GM12878 (cell line): ENCODE results near the gene FAM53B. TPM values are rescaled to one million over a fixed set of nuclear protein-coding genes. Genes with fewer than 3 reads are reported as not detected.

Source experiments
- ATAC-seq: fragments of 200-7000 bp; cut with Tn5 transposase; 3 replicates; pipeline ENCODE4 v1.9.1; 2020; ENCODE audit warnings: mild to moderate bottlenecking, moderate library complexity
- BruUV-seq: library from RNA; stranded (reverse); fragments of 400-500 nt; replicated peaks from 2 replicates; lab custom pipeline; 2021; lab: Mats Ljungman, UMichigan
- CTCF ChIA-PET: fragments of 300-600 bp; sonication (Branson Sonifier 250); formaldehyde crosslinking; extraction: SDS; loops from one replicate; lab custom pipeline; 2021; ENCODE audit warnings: inconsistent platforms; lab: Yijun Ruan, JAX
- POLR2A ChIA-PET: fragments of 350-600 bp; formaldehyde crosslinking; extraction: SDS; loops from one replicate; lab custom pipeline; 2021; ENCODE audit warnings: inconsistent platforms; lab: Charles Lee
- RAD21 ChIA-PET: fragments of 300-600 bp; sonication (Branson Sonifier 250); formaldehyde crosslinking; loops from one replicate; lab custom pipeline; 2023; ENCODE audit warnings: antibody characterized with exemption; ENCODE audit not compliant: unreplicated experiment; lab: Charles Lee
- SMC1A ChIA-PET: fragments of 300-600 bp; sonication (Branson Sonifier 250); formaldehyde crosslinking; loops from one replicate; lab custom pipeline; 2023; ENCODE audit not compliant: unreplicated experiment, uncharacterized antibody; lab: Charles Lee
- DNase-seq: peaks from one replicate; pipeline ENCODE4 v3.0.0-alpha.2; 2011; ENCODE audit warnings: low read depth, low spot score
- FAIRE-seq: peaks from 3 replicates; lab custom pipeline; 2011; peaks lifted over from hg19 to GRCh38; lab: Jason Lieb, UNC
- H2AFZ ChIP-seq: 2 replicates; pipeline ENCODE4 v1.6.0; 2011; ENCODE audit warnings: low read depth, low read length, control low read depth; ENCODE audit not compliant: control insufficient read depth
- H3K27ac ChIP-seq: 2 replicates; pipeline ENCODE4 v1.5.1; 2011; ENCODE audit warnings: control low read depth; ENCODE audit not compliant: control insufficient read depth, insufficient read depth
- H3K27me3 ChIP-seq, 2 experiments: replicated peaks in 1 of 2; 2 replicates each; pipeline versions ENCODE4 v1.6.0 to v1.6.1; 2011; ENCODE audit warnings: low read length in 1 of 2; ENCODE audit not compliant: control insufficient read depth in 2 of 2, insufficient read depth in 2 of 2
- H3K36me3 ChIP-seq, 2 experiments: 2 replicates each; pipeline ENCODE4 v1.5.1; 2011; ENCODE audit warnings: low read length in 1 of 2; ENCODE audit not compliant: control insufficient read depth in 2 of 2, insufficient read depth in 2 of 2
- H3K4me1 ChIP-seq: 2 replicates; pipeline ENCODE4 v1.6.1; 2011; ENCODE audit warnings: mild to moderate bottlenecking, low read length, moderate library complexity, mixed read lengths; ENCODE audit not compliant: control insufficient read depth, insufficient read depth
- H3K4me2 ChIP-seq: 2 replicates; pipeline ENCODE4 v1.6.0; 2011; ENCODE audit warnings: control low read depth; ENCODE audit not compliant: control insufficient read depth, insufficient read depth
- H3K4me3 ChIP-seq: fragments of 200-600 bp; sonication (generic); 2 replicates; pipeline ENCODE4 v1.5.1; 2016
- H3K79me2 ChIP-seq: 2 replicates; pipeline ENCODE4 v1.6.0; 2011; ENCODE audit warnings: low read length; ENCODE audit not compliant: control insufficient read depth, insufficient read depth
- H3K9ac ChIP-seq: 2 replicates; pipeline ENCODE4 v1.8.0; 2011; ENCODE audit warnings: low read length, control low read depth, mixed read lengths; ENCODE audit not compliant: control insufficient read depth, insufficient read depth
- H3K9me3 ChIP-seq: replicated peaks from 3 replicates; pipeline ENCODE4 v1.5.1; 2011; ENCODE audit warnings: mild to moderate bottlenecking, low read length; ENCODE audit not compliant: control insufficient read depth, insufficient read depth
- H4K20me1 ChIP-seq: 2 replicates; pipeline ENCODE4 v1.6.0; 2011; ENCODE audit not compliant: control insufficient read depth, insufficient read depth
- EED ChIP-seq: sonication (generic); IDR thresholded peaks from 2 replicates; pipeline ENCODE4 v1.6.1; 2016; ENCODE audit warnings: antibody characterized with exemption, low read depth
- EP300 ChIP-seq, 2 experiments: fragments of 150-350 bp in 1 of 2; IDR thresholded peaks; 2 replicates each; pipeline ENCODE4 v1.6.1; 2011 to 2012; ENCODE audit warnings: low read depth in 2 of 2, low read length in 2 of 2, borderline replicate concordance in 1 of 2, improper control_type of control experiment in 1 of 2, inconsistent platforms in 1 of 2; ENCODE audit not compliant: control insufficient read depth in 1 of 2
- RAD21 ChIP-seq: IDR thresholded peaks from 2 replicates; pipeline ENCODE4 v1.6.1; 2011; ENCODE audit warnings: mild to moderate bottlenecking, low read depth, low read length, moderate library complexity; ENCODE audit not compliant: insufficient read depth
- ZNF622 ChIP-seq: fragments of 450-650 bp; IDR thresholded peaks from 2 replicates; pipeline ENCODE4 v1.6.1; 2017; ENCODE audit warnings: mild to moderate bottlenecking, inconsistent platforms
- WGBS: methylation state at CpG from one replicate; pipeline ENCODE4 v1.1.6; 2016; ENCODE audit warnings: low lambda C conversion rate; ENCODE audit not compliant: insufficient replicate concordance, insufficient coverage; ENCODE audit errors: missing lambda C conversion rate; 5-methylcytosine and 5-hydroxymethylcytosine counted together
- in situ Hi-C: fragments of 300-500 bp; cut with MboI; formaldehyde crosslinking; loops from 9 replicates; pipeline ENCODE4 v1.14.3; 2018; ENCODE audit warnings: mixed read lengths
- intact Hi-C: fragments of 100-400 bp; cut with micrococcal nuclease; formaldehyde crosslinking; loops from one replicate; pipeline ENCODE4 v1.14.2; 2022; ENCODE audit not compliant: unreplicated experiment
- polyA plus RNA-seq, 11 experiments: library from polyadenylated mRNA; depleted of rRNA in 4 of 11; unstranded in 6 of 11; stranded (reverse) in 5 of 11; fragments of >200 nt; fragmentation: Nextera tagmentation in 4 of 11; fragmentation: Illumina TruSeq in 1 of 11; extraction: Ambion mirVana in 4 of 11; extraction: Trizol in 1 of 11; gene quantifications; 1 replicate in 1 of 11; 2 replicates in 10 of 11; pipeline versions ENCODE4 v1.2.1 to v1.2.3, GENCODE V29; 2011 to 2016; ENCODE audit warnings: inconsistent platforms in 2 of 11, missing spikeins in 2 of 11, low read depth in 1 of 11
- total RNA-seq, 4 experiments: library from RNA; depleted of rRNA in 3 of 4; stranded (reverse); fragments of >200 nt in 3 of 4; fragmentation: Illumina TruSeq in 1 of 4; extraction: Trizol in 1 of 4; gene quantifications; 2 replicates each; pipeline versions ENCODE4 v1.2.1 to v1.2.3, GENCODE V29; 2013 to 2021
- TF ChIP-seq, protein P1 (sequence below): fragments of 450-650 bp; formaldehyde crosslinking; IDR thresholded peaks from 2 replicates; pipeline ENCODE4 v1.5.0; 2022; ENCODE audit warnings: mild to moderate bottlenecking, missing genetic modification characterization
- TF ChIP-seq, protein P2 (sequence below): IDR thresholded peaks from 2 replicates; pipeline ENCODE4 v1.6.1; 2012; ENCODE audit warnings: mild to moderate bottlenecking, low read depth, low read length
- TF ChIP-seq, protein P3 (sequence below): IDR thresholded peaks from 2 replicates; pipeline ENCODE4 v1.6.1; 2011; ENCODE audit warnings: borderline replicate concordance, low read depth, mild to moderate bottlenecking, moderate library complexity, mixed read lengths, low read length; ENCODE audit not compliant: insufficient read depth; ENCODE audit errors: extremely low read length

The FAM53B gene
- total and polyA plus RNA-seq, 10 of the 15 experiments (the other 5 are each of a cell fraction or from before 2014, with no cell fraction given) = 0.05 to 26.3 (median 8.1) TPM

DNA sequence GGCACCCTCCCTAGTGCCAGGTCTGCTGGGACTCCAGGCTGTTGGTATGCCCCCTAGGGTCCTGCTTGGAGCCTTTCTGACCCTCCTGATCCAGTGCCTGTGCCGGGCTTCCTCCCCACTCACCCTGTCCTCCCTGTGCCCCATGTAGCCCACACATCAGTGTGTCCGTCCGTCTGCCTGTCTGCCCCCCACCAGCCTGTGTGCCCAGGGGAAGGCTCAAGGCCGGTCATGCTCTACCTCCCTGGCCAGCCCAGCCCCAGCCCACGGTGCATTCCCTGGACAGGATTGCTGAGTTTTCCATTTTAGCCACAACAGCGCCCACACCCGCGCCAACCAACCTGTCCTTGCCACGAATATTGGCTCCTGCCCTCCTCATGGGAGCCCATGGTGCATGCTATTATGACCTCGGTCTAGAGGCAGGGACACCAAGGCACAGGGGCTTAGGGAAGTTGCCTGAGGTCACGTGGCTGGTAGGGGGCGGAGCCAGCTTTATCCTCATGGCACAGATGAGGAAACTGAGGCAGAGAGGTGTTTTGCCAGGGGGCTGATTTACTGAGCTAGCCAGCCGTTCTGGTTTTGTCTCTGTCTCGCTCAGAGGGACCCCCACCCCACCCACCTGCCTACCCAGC lies 136.0 kb downstream of the FAM53B start:
- H3K9ac ChIP-seq = no peak overlapping the region
- no peak for DNase-seq
- 67% methylated on average over 13 of the region's 14 CpGs for WGBS
- no peaks in the 10 kb centered on the region for H3K27me3 ChIP-seq
- intact Hi-C loops (no loop called here), in situ Hi-C loops (no loop called here)
- no peak overlapping the region for H3K27ac ChIP-seq
- no peak for FAIRE-seq
- TF ChIP-seq EED = no peak
- TF ChIP-seq, protein P1, sequence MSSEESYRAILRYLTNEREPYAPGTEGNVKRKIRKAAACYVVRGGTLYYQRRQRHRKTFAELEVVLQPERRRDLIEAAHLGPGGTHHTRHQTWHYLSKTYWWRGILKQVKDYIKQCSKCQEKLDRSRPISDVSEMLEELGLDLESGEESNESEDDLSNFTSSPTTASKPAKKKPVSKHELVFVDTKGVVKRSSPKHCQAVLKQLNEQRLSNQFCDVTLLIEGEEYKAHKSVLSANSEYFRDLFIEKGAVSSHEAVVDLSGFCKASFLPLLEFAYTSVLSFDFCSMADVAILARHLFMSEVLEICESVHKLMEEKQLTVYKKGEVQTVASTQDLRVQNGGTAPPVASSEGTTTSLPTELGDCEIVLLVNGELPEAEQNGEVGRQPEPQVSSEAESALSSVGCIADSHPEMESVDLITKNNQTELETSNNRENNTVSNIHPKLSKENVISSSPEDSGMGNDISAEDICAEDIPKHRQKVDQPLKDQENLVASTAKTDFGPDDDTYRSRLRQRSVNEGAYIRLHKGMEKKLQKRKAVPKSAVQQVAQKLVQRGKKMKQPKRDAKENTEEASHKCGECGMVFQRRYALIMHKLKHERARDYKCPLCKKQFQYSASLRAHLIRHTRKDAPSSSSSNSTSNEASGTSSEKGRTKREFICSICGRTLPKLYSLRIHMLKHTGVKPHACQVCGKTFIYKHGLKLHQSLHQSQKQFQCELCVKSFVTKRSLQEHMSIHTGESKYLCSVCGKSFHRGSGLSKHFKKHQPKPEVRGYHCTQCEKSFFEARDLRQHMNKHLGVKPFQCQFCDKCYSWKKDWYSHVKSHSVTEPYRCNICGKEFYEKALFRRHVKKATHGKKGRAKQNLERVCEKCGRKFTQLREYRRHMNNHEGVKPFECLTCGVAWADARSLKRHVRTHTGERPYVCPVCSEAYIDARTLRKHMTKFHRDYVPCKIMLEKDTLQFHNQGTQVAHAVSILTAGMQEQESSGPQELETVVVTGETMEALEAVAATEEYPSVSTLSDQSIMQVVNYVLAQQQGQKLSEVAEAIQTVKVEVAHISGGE = no peak
- TF ChIP-seq, protein P2, sequence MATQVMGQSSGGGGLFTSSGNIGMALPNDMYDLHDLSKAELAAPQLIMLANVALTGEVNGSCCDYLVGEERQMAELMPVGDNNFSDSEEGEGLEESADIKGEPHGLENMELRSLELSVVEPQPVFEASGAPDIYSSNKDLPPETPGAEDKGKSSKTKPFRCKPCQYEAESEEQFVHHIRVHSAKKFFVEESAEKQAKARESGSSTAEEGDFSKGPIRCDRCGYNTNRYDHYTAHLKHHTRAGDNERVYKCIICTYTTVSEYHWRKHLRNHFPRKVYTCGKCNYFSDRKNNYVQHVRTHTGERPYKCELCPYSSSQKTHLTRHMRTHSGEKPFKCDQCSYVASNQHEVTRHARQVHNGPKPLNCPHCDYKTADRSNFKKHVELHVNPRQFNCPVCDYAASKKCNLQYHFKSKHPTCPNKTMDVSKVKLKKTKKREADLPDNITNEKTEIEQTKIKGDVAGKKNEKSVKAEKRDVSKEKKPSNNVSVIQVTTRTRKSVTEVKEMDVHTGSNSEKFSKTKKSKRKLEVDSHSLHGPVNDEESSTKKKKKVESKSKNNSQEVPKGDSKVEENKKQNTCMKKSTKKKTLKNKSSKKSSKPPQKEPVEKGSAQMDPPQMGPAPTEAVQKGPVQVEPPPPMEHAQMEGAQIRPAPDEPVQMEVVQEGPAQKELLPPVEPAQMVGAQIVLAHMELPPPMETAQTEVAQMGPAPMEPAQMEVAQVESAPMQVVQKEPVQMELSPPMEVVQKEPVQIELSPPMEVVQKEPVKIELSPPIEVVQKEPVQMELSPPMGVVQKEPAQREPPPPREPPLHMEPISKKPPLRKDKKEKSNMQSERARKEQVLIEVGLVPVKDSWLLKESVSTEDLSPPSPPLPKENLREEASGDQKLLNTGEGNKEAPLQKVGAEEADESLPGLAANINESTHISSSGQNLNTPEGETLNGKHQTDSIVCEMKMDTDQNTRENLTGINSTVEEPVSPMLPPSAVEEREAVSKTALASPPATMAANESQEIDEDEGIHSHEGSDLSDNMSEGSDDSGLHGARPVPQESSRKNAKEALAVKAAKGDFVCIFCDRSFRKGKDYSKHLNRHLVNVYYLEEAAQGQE = no peak
- TF ChIP-seq EP300 (IDR thresholded peaks at IDR 0.05; ENCODE audit: borderline replicate concordance in 1 of 2, control insufficient read depth in 1 of 2, low read depth in 2 of 2, low read length in 2 of 2) = no peak
- TF ChIP-seq RAD21 = no peak
- TF ChIP-seq, protein P3, sequence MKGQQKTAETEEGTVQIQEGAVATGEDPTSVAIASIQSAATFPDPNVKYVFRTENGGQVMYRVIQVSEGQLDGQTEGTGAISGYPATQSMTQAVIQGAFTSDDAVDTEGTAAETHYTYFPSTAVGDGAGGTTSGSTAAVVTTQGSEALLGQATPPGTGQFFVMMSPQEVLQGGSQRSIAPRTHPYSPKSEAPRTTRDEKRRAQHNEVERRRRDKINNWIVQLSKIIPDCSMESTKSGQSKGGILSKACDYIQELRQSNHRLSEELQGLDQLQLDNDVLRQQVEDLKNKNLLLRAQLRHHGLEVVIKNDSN = peak; percentile 63
- TF ChIP-seq ZNF622 = no peak
- ChIA-PET CTCF (no interaction called here), POLR2A (no interaction called here), SMC1A (no interaction called here), RAD21 (no interaction called here)
- H2AFZ ChIP-seq = no peak overlapping the region
- no peak overlapping the region for H3K4me2 ChIP-seq
- peaks cover 21% of the 10 kb centered on the region for H3K4me1 ChIP-seq
- H4K20me1 ChIP-seq = no peaks in the 10 kb centered on the region
- H3K36me3 ChIP-seq = no peaks in the 10 kb centered on the region
- H3K4me3 ChIP-seq = no peak overlapping the region
- H3K79me2 ChIP-seq = no peaks in the 10 kb centered on the region
- no TSS peak for BruUV-seq
- H3K9me3 ChIP-seq = no peaks in the 10 kb centered on the region
- no peak for ATAC-seq
